ENCODE results near the gene CCDC102B. TPM values are rescaled to one million over a fixed set of nuclear protein-coding genes. Genes with fewer than 3 reads are reported as not detected.
"Not testable (repeated sequence)": the region's sequence is repeated elsewhere in the genome, so short reads cannot be mapped to it uniquely, and the experiment has no call there.

Gene CCDC102B
- total and polyA plus RNA-seq, 4 donors = 7.1 to 78.8 (median 19.9) TPM

DNA sequence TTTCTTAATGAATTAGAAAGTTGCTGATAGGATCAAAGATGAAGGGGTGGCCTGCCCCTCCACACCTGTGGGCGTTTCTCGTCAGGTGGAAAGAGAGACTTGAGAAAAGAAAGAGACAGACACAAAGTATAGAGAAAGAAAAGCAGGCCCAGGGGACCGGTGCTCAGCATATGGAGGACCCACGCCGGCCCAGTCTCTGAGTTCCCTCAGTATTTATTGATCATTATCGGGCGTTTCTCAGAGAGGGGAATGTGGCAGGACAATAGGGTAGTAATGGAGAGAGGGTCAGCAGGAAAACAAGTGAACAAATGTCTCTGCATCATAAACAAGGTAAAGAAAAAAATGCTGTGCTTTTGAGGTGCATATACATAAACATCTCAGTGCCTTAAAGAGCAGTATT is 144.3 kb downstream of the CCDC102B start:
- no peaks in the 10 kb centered on the region for H3K27me3 ChIP-seq (ENCODE audit: control insufficient read depth in 3 of 3, insufficient read depth in 3 of 3, low read length in 2 of 3)

DNA sequence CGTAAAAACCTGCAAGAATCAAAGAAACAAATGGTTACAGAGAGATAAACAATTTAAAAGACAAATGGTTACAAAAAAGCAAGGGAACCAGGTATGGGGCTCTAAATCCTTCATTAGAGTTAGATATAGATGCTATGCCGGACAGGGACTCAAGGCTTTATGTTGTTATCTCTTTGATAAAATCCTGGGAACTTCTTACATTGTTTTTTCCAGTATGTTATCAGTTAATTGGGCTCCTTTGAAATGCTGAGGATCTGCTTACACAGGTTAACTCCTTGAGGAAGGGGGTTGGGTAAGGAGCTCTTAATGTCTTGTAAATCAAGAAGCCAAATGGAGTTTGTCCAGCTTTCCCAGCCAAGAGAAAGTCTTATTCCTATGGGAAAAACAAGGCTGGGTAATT is 146.0 kb downstream of the CCDC102B start:
- DNase-seq = peak in 1 of 3 donors; percentile 8
- H3K9ac ChIP-seq (ENCODE audit: insufficient read depth in 1 of 2, low read length in 2 of 2); H3K4me1 ChIP-seq (ENCODE audit: control insufficient read depth in 5 of 5, insufficient read depth in 5 of 5, low read length in 5 of 5); H3K9me3 ChIP-seq (ENCODE audit: control insufficient read depth in 4 of 4, insufficient read depth in 3 of 4, low read length in 3 of 4); H3K27me3 ChIP-seq (ENCODE audit: control insufficient read depth in 3 of 3, insufficient read depth in 3 of 3, low read length in 2 of 3); H3K4me3 ChIP-seq; ATAC-seq (ENCODE audit: insufficient read depth, low FRiP score); H3K27ac ChIP-seq (ENCODE audit: low read depth in 1 of 2, low read length in 1 of 2); H3K36me3 ChIP-seq (ENCODE audit: control insufficient read depth in 4 of 4, insufficient read depth in 4 of 4, low read length in 4 of 4): not testable (repeated sequence)
- WGBS, 2 donors = 92 to 94% methylated on average over 2 of the region's 2 CpGs

More for the DNA sequence above, 144.3 kb downstream of the CCDC102B start:
- no peak for ATAC-seq (ENCODE audit: insufficient read depth, low FRiP score)
- no peak overlapping the region for H3K4me3 ChIP-seq
- H3K9ac ChIP-seq (ENCODE audit: insufficient read depth in 1 of 2, low read length in 2 of 2) = no peak overlapping the region
- H3K9me3 ChIP-seq (ENCODE audit: control insufficient read depth in 4 of 4, insufficient read depth in 3 of 4, low read length in 3 of 4) = no peaks in the 10 kb centered on the region
- peaks cover 0 to 4% (median 0%) of the 10 kb centered on the region in 5 donors for H3K4me1 ChIP-seq (ENCODE audit: control insufficient read depth in 5 of 5, insufficient read depth in 5 of 5, low read length in 5 of 5)
- TF ChIP-seq, protein P1, sequence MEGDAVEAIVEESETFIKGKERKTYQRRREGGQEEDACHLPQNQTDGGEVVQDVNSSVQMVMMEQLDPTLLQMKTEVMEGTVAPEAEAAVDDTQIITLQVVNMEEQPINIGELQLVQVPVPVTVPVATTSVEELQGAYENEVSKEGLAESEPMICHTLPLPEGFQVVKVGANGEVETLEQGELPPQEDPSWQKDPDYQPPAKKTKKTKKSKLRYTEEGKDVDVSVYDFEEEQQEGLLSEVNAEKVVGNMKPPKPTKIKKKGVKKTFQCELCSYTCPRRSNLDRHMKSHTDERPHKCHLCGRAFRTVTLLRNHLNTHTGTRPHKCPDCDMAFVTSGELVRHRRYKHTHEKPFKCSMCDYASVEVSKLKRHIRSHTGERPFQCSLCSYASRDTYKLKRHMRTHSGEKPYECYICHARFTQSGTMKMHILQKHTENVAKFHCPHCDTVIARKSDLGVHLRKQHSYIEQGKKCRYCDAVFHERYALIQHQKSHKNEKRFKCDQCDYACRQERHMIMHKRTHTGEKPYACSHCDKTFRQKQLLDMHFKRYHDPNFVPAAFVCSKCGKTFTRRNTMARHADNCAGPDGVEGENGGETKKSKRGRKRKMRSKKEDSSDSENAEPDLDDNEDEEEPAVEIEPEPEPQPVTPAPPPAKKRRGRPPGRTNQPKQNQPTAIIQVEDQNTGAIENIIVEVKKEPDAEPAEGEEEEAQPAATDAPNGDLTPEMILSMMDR (IDR thresholded peaks at IDR 0.05; ENCODE audit: control extremely low read depth, extremely low read depth) = no peak
- DNase-seq = no peak
- 78 to 81% methylated on average over 7 of the region's 7 CpGs for WGBS, 2 donors
- H3K27ac ChIP-seq (ENCODE audit: low read depth in 1 of 2, low read length in 1 of 2) = no peak overlapping the region
- no peaks in the 10 kb centered on the region for H3K36me3 ChIP-seq (ENCODE audit: control insufficient read depth in 4 of 4, insufficient read depth in 4 of 4, low read length in 4 of 4)

DNA sequence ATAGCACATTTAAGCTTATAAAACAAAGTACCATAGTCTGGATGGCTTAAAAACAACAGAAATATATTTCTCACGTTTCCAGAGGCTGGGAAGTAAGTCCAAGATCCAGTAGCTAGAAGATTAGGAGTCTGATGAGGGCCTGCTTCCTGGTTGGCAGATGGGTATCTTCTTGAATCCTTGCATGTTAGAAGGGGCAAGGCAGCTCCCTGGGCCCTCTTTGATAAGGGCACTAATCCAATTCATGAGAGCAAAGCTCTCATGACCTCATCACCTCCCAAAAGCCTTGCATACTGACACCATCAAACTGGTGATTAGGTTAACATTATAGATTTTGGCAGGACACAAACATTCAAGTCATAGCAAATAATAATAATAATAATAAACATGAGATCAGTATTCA is 146.4 kb downstream of the CCDC102B start:
- Histone ChIP-seq H3K9me3 (ENCODE audit: control insufficient read depth in 4 of 4, insufficient read depth in 3 of 4, low read length in 3 of 4) (no peaks in the 10 kb centered on the region), H3K27ac (ENCODE audit: low read depth in 1 of 2, low read length in 1 of 2) (no peak overlapping the region), H3K27me3 (ENCODE audit: control insufficient read depth in 3 of 3, insufficient read depth in 3 of 3, low read length in 2 of 3) (no peaks in the 10 kb centered on the region), H3K4me1 (ENCODE audit: control insufficient read depth in 5 of 5, insufficient read depth in 5 of 5, low read length in 5 of 5) (peaks cover 0 to 4% (median 0%) of the 10 kb centered on the region in 5 donors), H3K9ac (ENCODE audit: insufficient read depth in 1 of 2, low read length in 2 of 2) (no peak overlapping the region), H3K36me3 (ENCODE audit: control insufficient read depth in 4 of 4, insufficient read depth in 4 of 4, low read length in 4 of 4) (no peaks in the 10 kb centered on the region), H3K4me3 (no peak overlapping the region)
- no peak for ATAC-seq (ENCODE audit: insufficient read depth, low FRiP score)
- TF ChIP-seq, protein P1 (IDR thresholded peaks at IDR 0.05; ENCODE audit: control extremely low read depth, extremely low read depth) = no peak
- DNase-seq = no peak
- 55 to 75% methylated on average over 1 of the region's 1 CpG for WGBS, 2 donors

DNA sequence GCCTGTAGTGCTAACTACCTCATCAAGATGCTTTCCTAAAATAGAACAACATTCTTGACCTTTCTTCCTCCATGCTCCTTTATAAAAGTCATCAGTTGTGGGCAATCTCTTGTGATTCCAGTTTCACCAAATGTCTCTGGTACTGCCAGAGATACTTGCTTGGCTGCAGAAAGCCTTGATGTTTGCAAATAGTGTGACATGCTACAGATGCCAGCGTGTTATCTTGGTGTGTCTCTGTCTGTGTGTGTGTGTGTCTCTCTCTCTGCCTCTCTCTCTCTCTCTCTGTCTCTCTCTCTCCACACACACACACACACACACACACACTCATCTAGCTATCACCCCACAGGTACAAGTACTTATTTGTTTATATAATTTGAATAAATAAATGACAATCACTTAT is 146.9 kb downstream of the CCDC102B start:
- H3K9ac ChIP-seq (ENCODE audit: insufficient read depth in 1 of 2, low read length in 2 of 2) = no peak overlapping the region
- no peaks in the 10 kb centered on the region for H3K27me3 ChIP-seq (ENCODE audit: control insufficient read depth in 3 of 3, insufficient read depth in 3 of 3, low read length in 2 of 3)
- 77 to 88% methylated on average over 1 of the region's 1 CpG for WGBS, 2 donors
- DNase-seq = peak in 1 of 3 donors; percentile 4
- TF ChIP-seq, protein P1 (IDR thresholded peaks at IDR 0.05; ENCODE audit: control extremely low read depth, extremely low read depth) = no peak
- no peak overlapping the region for H3K4me3 ChIP-seq
- no peak overlapping the region for H3K27ac ChIP-seq (ENCODE audit: low read depth in 1 of 2, low read length in 1 of 2)
- H3K4me1 ChIP-seq (ENCODE audit: control insufficient read depth in 5 of 5, insufficient read depth in 5 of 5, low read length in 5 of 5) = peaks cover 0 to 4% (median 0%) of the 10 kb centered on the region in 5 donors
- H3K9me3 ChIP-seq (ENCODE audit: control insufficient read depth in 4 of 4, insufficient read depth in 3 of 4, low read length in 3 of 4) = no peaks in the 10 kb centered on the region
- no peaks in the 10 kb centered on the region for H3K36me3 ChIP-seq (ENCODE audit: control insufficient read depth in 4 of 4, insufficient read depth in 4 of 4, low read length in 4 of 4)
- ATAC-seq (ENCODE audit: insufficient read depth, low FRiP score) = no peak
